Esophagus squamous epithelium (tissue), 4 donors: ENCODE results near the gene HS6ST1.

Experiments used
- CTCF ChIP-seq, 6 experiments: fragments of 450-650 bp in 4 of 6; fragments of 200-600 bp in 2 of 6; sonication (generic) in 2 of 6; IDR thresholded peaks; one replicate each; pipeline ENCODE4 v1.5.1; 2016 to 2019; ENCODE audit warnings: antibody characterized with exemption in 6 of 6, mild to moderate bottlenecking in 4 of 6, moderate library complexity in 4 of 6
- POLR2A ChIP-seq, 4 donors: fragments of 450-650 bp; IDR thresholded peaks; one replicate each; pipeline ENCODE4 v1.6.1; 2017; ENCODE audit warnings: antibody characterized with exemption in 4 of 4, mild to moderate bottlenecking in 4 of 4, moderate library complexity in 3 of 4

- no peak for TF ChIP-seq CTCF (IDR thresholded peaks at IDR 0.05)
- no peak for TF ChIP-seq POLR2A (IDR thresholded peaks at IDR 0.05)
Observed at GRCh38 chr2:128325611-128326181, 7.0 kb upstream of the HS6ST1 start.
